ENCODE results near the gene POU2F2. TPM values are rescaled to one million over a fixed set of nuclear protein-coding genes. Genes with fewer than 3 reads are reported as not detected.

The POU2F2 gene
- total RNA-seq, 1 experiment from 2014 or later = 0.89 TPM

- RAD21 ChIA-PET (ENCODE audit: low non-redundant PET in 1 of 2, low total read pairs in 2 of 2, uncharacterized antibody in 2 of 2, unreplicated experiment in 2 of 2) = no interaction called here
- Histone ChIP-seq H3K36me3 (ENCODE audit: control insufficient read depth in 1 of 2, insufficient read depth in 2 of 2, low read length in 2 of 2) (no peaks in the 10 kb centered on the region), H3K4me2 (ENCODE audit: low read length) (no peak overlapping the region), H4K20me1 (ENCODE audit: insufficient read depth) (no peaks in the 10 kb centered on the region), H3K4me3 (replicated peaks in 1 of 2; ENCODE audit: low read depth in 1 of 2, low read length in 2 of 2) (no peak overlapping the region), H3K27me3 (ENCODE audit: insufficient read depth, low read length) (peaks cover 22% of the 10 kb centered on the region), H3K9me2 (ENCODE audit: insufficient read depth) (no peaks in the 10 kb centered on the region), H3K9ac (ENCODE audit: low read length) (no peak overlapping the region), H3K9me3 (ENCODE audit: control insufficient read depth in 1 of 2, insufficient read depth in 1 of 2, low read depth in 1 of 2, low read length in 2 of 2) (no peaks in the 10 kb centered on the region), H2AFZ (ENCODE audit: low read depth, low read length, poor library complexity, severe bottlenecking) (no peak overlapping the region), H3K4me1 (ENCODE audit: control insufficient read depth in 1 of 2, insufficient read depth in 2 of 2, low read length in 2 of 2) (no peaks in the 10 kb centered on the region), H3K27ac (ENCODE audit: low read depth, low read length) (no peak overlapping the region), H3K79me2 (ENCODE audit: insufficient read depth, low read length) (no peaks in the 10 kb centered on the region)
- ATAC-seq (no peak), DNase-seq (ENCODE audit: low read depth, low spot score) (no peak)
- CTCF ChIA-PET = no interaction called here
- TF ChIP-seq ZFX (IDR thresholded peaks at IDR 0.05) = no peak
- no peak for TF ChIP-seq RAD21 (IDR thresholded peaks at IDR 0.05; ENCODE audit: low read depth)
- TF ChIP-seq YY1 (IDR thresholded peaks at IDR 0.05; ENCODE audit: extremely low read depth, insufficient replicate concordance, low read depth, low read length) = no peak
- TF ChIP-seq CBX3 (IDR thresholded peaks at IDR 0.05; ENCODE audit: low read depth) = no peak
- TF ChIP-seq POLR2A (IDR thresholded peaks at IDR 0.05; ENCODE audit: borderline replicate concordance, extremely low read depth, insufficient read depth, insufficient read length) = no peak
- no peak for TF ChIP-seq FOSL1 (IDR thresholded peaks at IDR 0.05; ENCODE audit: low read depth)
- intact Hi-C loops (cut with micrococcal nuclease) = no loop called here
- no TSS peak for BruUV-seq (replicated peaks)
- POLR2A ChIA-PET = no interaction called here
Measured at GRCh38 chr19:42153672-42154433, 21.6 kb upstream of the POU2F2 start.

GRCh38 chr19:42152910-42153671 is 20.8 kb upstream of the POU2F2 start:
- Histone ChIP-seq H3K27ac (ENCODE audit: low read depth, low read length) (no peak overlapping the region), H3K27me3 (ENCODE audit: insufficient read depth, low read length) (peaks cover 20% of the 10 kb centered on the region), H3K79me2 (ENCODE audit: insufficient read depth, low read length) (no peaks in the 10 kb centered on the region), H4K20me1 (ENCODE audit: insufficient read depth) (no peaks in the 10 kb centered on the region), H3K9ac (ENCODE audit: low read length) (no peak overlapping the region), H3K36me3 (ENCODE audit: control insufficient read depth in 1 of 2, insufficient read depth in 2 of 2, low read length in 2 of 2) (no peaks in the 10 kb centered on the region), H3K4me2 (ENCODE audit: low read length) (no peak overlapping the region), H3K4me3 (replicated peaks in 1 of 2; ENCODE audit: low read depth in 1 of 2, low read length in 2 of 2) (no peak overlapping the region), H3K9me2 (ENCODE audit: insufficient read depth) (no peaks in the 10 kb centered on the region), H2AFZ (ENCODE audit: low read depth, low read length, poor library complexity, severe bottlenecking) (no peak overlapping the region), H3K9me3 (ENCODE audit: control insufficient read depth in 1 of 2, insufficient read depth in 1 of 2, low read depth in 1 of 2, low read length in 2 of 2) (no peaks in the 10 kb centered on the region), H3K4me1 (ENCODE audit: control insufficient read depth in 1 of 2, insufficient read depth in 2 of 2, low read length in 2 of 2) (no peaks in the 10 kb centered on the region)
- CTCF ChIA-PET = no interaction called here
- POLR2A ChIA-PET = no interaction called here
- intact Hi-C loops (cut with micrococcal nuclease) = no loop called here
- BruUV-seq (replicated peaks) = no TSS peak
- TF ChIP-seq CTCF (IDR thresholded peaks at IDR 0.05 in 2 of 3, conservative IDR thresholded peaks at IDR 0.05 in 1 of 3; ENCODE audit: borderline replicate concordance in 1 of 3, insufficient read depth in 1 of 3, low read depth in 2 of 3, low read length in 2 of 3) (no peak), JUND (IDR thresholded peaks at IDR 0.05) (no peak), SP1 (IDR thresholded peaks at IDR 0.05; ENCODE audit: low read depth) (no peak), ELF1 (IDR thresholded peaks at IDR 0.05; ENCODE audit: borderline replicate concordance, low read depth) (no peak), RAD21 (IDR thresholded peaks at IDR 0.05; ENCODE audit: low read depth) (no peak), YY1 (IDR thresholded peaks at IDR 0.05; ENCODE audit: extremely low read depth, insufficient replicate concordance, low read depth, low read length) (no peak), ZNF274 (IDR thresholded peaks at IDR 0.05; ENCODE audit: low read depth, low read length) (no peak), SIN3A (IDR thresholded peaks at IDR 0.05; ENCODE audit: low read depth) (no peak), TCF7L2 (IDR thresholded peaks at IDR 0.05; ENCODE audit: borderline replicate concordance, extremely low read depth, insufficient read depth, insufficient read length) (no peak)
- ATAC-seq (no peak), DNase-seq (ENCODE audit: low read depth, low spot score) (no peak)
- RAD21 ChIA-PET (ENCODE audit: low non-redundant PET in 1 of 2, low total read pairs in 2 of 2, uncharacterized antibody in 2 of 2, unreplicated experiment in 2 of 2) = no interaction called here
